ENCODE data around the gene SERPINI1.

DNA sequence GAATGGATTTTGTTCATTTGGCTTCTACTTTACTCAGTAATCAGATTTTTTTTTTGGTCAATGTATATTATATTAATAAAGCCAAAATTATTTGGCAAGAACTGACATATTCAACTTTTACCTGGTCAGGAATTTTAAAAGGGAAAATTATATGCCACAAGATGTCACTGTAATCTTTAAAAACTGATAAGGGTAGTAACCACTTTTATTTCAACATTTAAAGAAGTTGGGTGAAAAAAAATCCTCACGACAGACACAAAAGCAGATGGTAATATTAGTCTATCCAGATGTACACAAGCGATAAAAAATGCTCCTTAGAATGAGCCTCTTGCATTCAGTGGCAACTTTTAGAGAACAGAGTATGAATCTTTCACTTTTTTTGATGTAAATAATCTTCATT is 101.9 kb downstream of the SERPINI1 start:
- no peak for TF ChIP-seq EZH2phosphoT487 (IDR thresholded peaks at IDR 0.05; ENCODE audit: insufficient read depth, low read depth)
- no peak for TF ChIP-seq EZH2 (IDR thresholded peaks at IDR 0.05; ENCODE audit: insufficient read depth, poor library complexity, severe bottlenecking)

Data from GM23248 (cell line).